HCT116 (cell line): ENCODE results near the gene SUSD4. TPM values are rescaled to one million over a fixed set of nuclear protein-coding genes. Genes with fewer than 3 reads are reported as not detected.

Experiments
- ATAC-seq: fragments of 200-7000 bp; cut with Tn5 transposase; 2 replicates; pipeline ENCODE4 v1.9.1; 2020; ENCODE audit warnings: mild to moderate bottlenecking, moderate library complexity
- BruUV-seq: library from RNA; stranded (reverse); fragments of 400-500 nt; replicated peaks from 2 replicates; lab custom pipeline; 2021; lab: Mats Ljungman, UMichigan
- CTCF ChIA-PET: fragments of 300-600 bp; sonication (Branson Sonifier 250); formaldehyde crosslinking; loops from one replicate; lab custom pipeline; 2021; ENCODE audit warnings: antibody characterized with exemption; lab: Charles Lee
- POLR2A ChIA-PET: fragments of 300-600, 350-600 bp; sonication (Branson Sonifier 250); formaldehyde crosslinking; loops from one replicate; lab custom pipeline; 2021; ENCODE audit warnings: antibody characterized with exemption; lab: Charles Lee
- RAD21 ChIA-PET, 2 experiments: fragments of 300-600 bp; sonication (Branson Sonifier 250); formaldehyde crosslinking; loops; one replicate each; lab custom pipeline; 2023; ENCODE audit warnings: low total read pairs in 2 of 2; ENCODE audit not compliant: uncharacterized antibody in 2 of 2, unreplicated experiment in 2 of 2, low non-redundant PET in 1 of 2; lab: Charles Lee
- DNase-seq: peaks from one replicate; pipeline ENCODE4 v3.0.0-alpha.2; 2010; ENCODE audit warnings: low read depth, low spot score
- H2AFZ ChIP-seq: fragments of 200-600 bp; shearing (Covaris generic), sonication (generic); 2 replicates; pipeline ENCODE4 v1.6.1; 2017; ENCODE audit warnings: low read depth, mixed run types, mixed read lengths, antibody characterized with exemption, low read length; ENCODE audit not compliant: poor library complexity, severe bottlenecking
- H3K27ac ChIP-seq: 2 replicates; pipeline ENCODE4 v1.5.1; 2012; ENCODE audit warnings: low read depth, low read length
- H3K27me3 ChIP-seq: fragments of 200-600 bp; sonication (generic); 2 replicates; pipeline ENCODE4 v1.6.1; 2016; ENCODE audit warnings: mixed run types, low read length, mixed read lengths; ENCODE audit not compliant: insufficient read depth
- H3K36me3 ChIP-seq, 2 experiments: fragments of 200-500 bp in 1 of 2; fragments of 200-600 bp in 1 of 2; sonication (Bioruptor generic) in 1 of 2; sonication (generic) in 1 of 2; 2 replicates each; pipeline versions ENCODE4 v1.5.1 to v1.6.1; 2014 to 2016; ENCODE audit warnings: low read length in 2 of 2, inconsistent platforms in 1 of 2, mixed read lengths in 1 of 2, mixed run types in 1 of 2; ENCODE audit not compliant: insufficient read depth in 2 of 2, control insufficient read depth in 1 of 2
- H3K4me1 ChIP-seq, 2 experiments: fragments of 200-600 bp in 1 of 2; sonication (generic) in 1 of 2; 2 replicates each; pipeline versions ENCODE4 v1.5.1 to v1.6.1; 2012 to 2017; ENCODE audit warnings: low read length in 2 of 2, inconsistent platforms in 1 of 2, mild to moderate bottlenecking in 1 of 2, mixed read lengths in 1 of 2, mixed run types in 1 of 2, moderate library complexity in 1 of 2; ENCODE audit not compliant: insufficient read depth in 2 of 2, control insufficient read depth in 1 of 2
- H3K4me2 ChIP-seq: fragments of 200-600 bp; sonication (generic); 2 replicates; pipeline ENCODE4 v1.6.1; 2017; ENCODE audit warnings: mixed run types, low read length, mixed read lengths
- H3K4me3 ChIP-seq, 2 experiments: fragments of 200-600 bp in 1 of 2; sonication (generic) in 1 of 2; replicated peaks in 1 of 2; 2 replicates each; pipeline ENCODE4 v1.5.1; 2011 to 2016; ENCODE audit warnings: low read length in 2 of 2, control low read depth in 1 of 2, low read depth in 1 of 2, mild to moderate bottlenecking in 1 of 2, mixed read lengths in 1 of 2, mixed run types in 1 of 2
- H3K79me2 ChIP-seq: fragments of 200-600 bp; sonication (generic); 2 replicates; pipeline ENCODE4 v1.6.1; 2017; ENCODE audit warnings: mild to moderate bottlenecking, mixed run types, low read length, moderate library complexity, mixed read lengths; ENCODE audit not compliant: insufficient read depth
- H3K9ac ChIP-seq: fragments of 200-600 bp; sonication (generic); 2 replicates; pipeline ENCODE4 v1.6.1; 2016; ENCODE audit warnings: low read length, mixed read lengths
- H3K9me2 ChIP-seq: fragments of 200-600 bp; sonication (generic), shearing (Covaris generic); 2 replicates; pipeline ENCODE4 v1.6.1; 2017; ENCODE audit warnings: mixed run types, mild to moderate bottlenecking, moderate library complexity; ENCODE audit not compliant: insufficient read depth
- H3K9me3 ChIP-seq, 2 experiments: fragments of 200-500 bp in 1 of 2; fragments of 200-600 bp in 1 of 2; sonication (Bioruptor generic) in 1 of 2; sonication (generic) in 1 of 2; 2 replicates each; pipeline ENCODE4 v1.6.1; 2014 to 2017; ENCODE audit warnings: low read length in 2 of 2, mixed read lengths in 2 of 2, inconsistent platforms in 1 of 2, low read depth in 1 of 2, mild to moderate bottlenecking in 1 of 2, mixed run types in 1 of 2, moderate library complexity in 1 of 2; ENCODE audit not compliant: control insufficient read depth in 1 of 2, insufficient read depth in 1 of 2
- H4K20me1 ChIP-seq: fragments of 200-600 bp; sonication (generic), shearing (Covaris generic); 2 replicates; pipeline ENCODE4 v1.6.1; 2017; ENCODE audit warnings: mixed run types, mild to moderate bottlenecking, moderate library complexity; ENCODE audit not compliant: insufficient read depth
- CBX3 ChIP-seq: IDR thresholded peaks from 2 replicates; pipeline ENCODE4 v1.6.1; 2012; ENCODE audit warnings: low read depth
- CEBPB ChIP-seq: IDR thresholded peaks from 2 replicates; pipeline ENCODE4 v1.6.1; 2012; ENCODE audit warnings: low read depth
- EGR1 ChIP-seq: IDR thresholded peaks from 2 replicates; pipeline ENCODE4 v1.6.1; 2012; ENCODE audit warnings: low read depth
- ELF1 ChIP-seq: IDR thresholded peaks from 2 replicates; pipeline ENCODE4 v1.6.1; 2012; ENCODE audit warnings: low read depth, borderline replicate concordance
- EZH2 ChIP-seq: fragments of 200-600 bp; sonication (generic); IDR thresholded peaks from 2 replicates; pipeline ENCODE4 v1.6.1; 2017; ENCODE audit warnings: antibody characterized with exemption, mixed run types
- EZH2phosphoT487 ChIP-seq: fragments of 200-600 bp; IDR thresholded peaks from 2 replicates; pipeline ENCODE4 v1.6.1; 2018; ENCODE audit warnings: antibody characterized with exemption, borderline replicate concordance
- FOSL1 ChIP-seq: IDR thresholded peaks from 2 replicates; pipeline ENCODE4 v1.6.1; 2012; ENCODE audit warnings: low read depth
- JUND ChIP-seq: IDR thresholded peaks from 2 replicates; pipeline ENCODE4 v1.6.1; 2012
- POLR2AphosphoS5 ChIP-seq: IDR thresholded peaks from 2 replicates; pipeline ENCODE4 v1.6.1; 2011; ENCODE audit warnings: mild to moderate bottlenecking, low read depth, low read length, moderate library complexity
- SP1 ChIP-seq: IDR thresholded peaks from 2 replicates; pipeline ENCODE4 v1.6.1; 2012; ENCODE audit warnings: low read depth
- TCF7L2 ChIP-seq: IDR thresholded peaks from 2 replicates; pipeline ENCODE4 v1.7.0; 2011; ENCODE audit warnings: borderline replicate concordance, inconsistent platforms; ENCODE audit not compliant: insufficient read depth, insufficient read length; ENCODE audit errors: extremely low read depth
- YY1 ChIP-seq: IDR thresholded peaks from 2 replicates; pipeline ENCODE4 v1.6.1; 2011; ENCODE audit warnings: low read length, low read depth, moderate library complexity, mild to moderate bottlenecking; ENCODE audit not compliant: insufficient replicate concordance; ENCODE audit errors: extremely low read depth
- ZNF274 ChIP-seq: fragments of 200-500 bp; sonication (Bioruptor generic); IDR thresholded peaks from 2 replicates; pipeline ENCODE4 v1.6.1; 2014; ENCODE audit warnings: mild to moderate bottlenecking, low read depth, low read length, inconsistent platforms
- intact Hi-C: fragments of 100-400 bp; cut with micrococcal nuclease; formaldehyde crosslinking; loops from 2 replicates; pipeline ENCODE4 v1.10.0; 2022
- total RNA-seq: library from RNA; stranded (reverse); gene quantifications from one replicate; pipeline ENCODE4 v1.2.1, GENCODE V29; 2021; ENCODE audit not compliant: unreplicated experiment
- TF ChIP-seq, protein P1 (sequence below): IDR thresholded peaks from 2 replicates; pipeline ENCODE4 v1.6.1; 2012
- TF ChIP-seq, protein P2 (sequence below), 3 experiments: fragments of 200-600 bp in 1 of 3; sonication (generic) in 1 of 3; IDR thresholded peaks in 2 of 3; conservative IDR thresholded peaks in 1 of 3; 2 replicates each; pipeline ENCODE4 v1.5.1; 2012 to 2017; ENCODE audit warnings: low read depth in 2 of 3, low read length in 2 of 3, antibody characterized with exemption in 1 of 3, borderline replicate concordance in 1 of 3, control low read depth in 1 of 3, mild to moderate bottlenecking in 1 of 3, mixed read lengths in 1 of 3, mixed run types in 1 of 3, moderate library complexity in 1 of 3; ENCODE audit not compliant: insufficient read depth in 1 of 3

SUSD4 gene
- total RNA-seq, 1 experiment from 2014 or later, result 0.59 TPM

DNA sequence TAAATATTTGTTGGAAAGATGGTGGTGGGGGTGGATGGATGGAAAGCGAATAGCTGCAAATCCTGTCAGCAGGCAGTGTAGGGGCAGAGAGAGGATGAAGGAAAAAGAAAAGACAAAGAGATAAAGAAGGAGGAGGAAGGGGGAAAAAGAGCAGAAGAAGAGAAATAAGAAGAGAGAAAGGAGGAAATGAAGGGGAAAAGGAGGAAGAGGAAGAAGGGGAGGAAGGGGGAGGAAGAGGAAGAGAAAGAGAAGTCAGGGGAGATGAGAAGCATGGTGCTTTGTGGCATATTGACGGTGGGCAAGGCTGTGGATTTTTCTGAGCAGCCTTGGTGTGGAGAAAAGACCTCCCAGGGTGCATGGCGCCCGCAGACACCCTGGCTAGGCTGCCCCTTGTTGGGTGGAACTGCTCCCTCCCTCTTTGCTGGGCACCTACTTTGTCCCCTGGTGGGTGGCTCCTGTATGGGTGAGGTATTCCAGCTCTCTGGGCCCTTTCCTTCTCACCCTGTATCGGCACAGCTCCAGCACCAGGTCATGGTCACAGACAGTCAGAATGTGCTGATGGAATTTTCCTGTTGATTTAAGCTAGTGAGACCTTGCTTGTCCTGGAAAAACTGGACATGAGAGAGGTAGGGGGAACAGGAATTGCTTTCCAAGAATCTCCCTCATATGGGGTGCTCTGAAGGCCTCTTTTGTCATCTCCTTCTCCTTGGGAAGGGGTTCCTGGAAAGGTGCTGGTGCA lies 175.2 kb downstream of the SUSD4 start:
- no peak overlapping the region for H3K27ac ChIP-seq
- H3K4me3 ChIP-seq, result no peak overlapping the region
- H3K9me2 ChIP-seq, result no peaks in the 10 kb centered on the region
- H3K27me3 ChIP-seq, result peaks cover 15% of the 10 kb centered on the region
- no peak overlapping the region for H3K9ac ChIP-seq
- DNase-seq (no peak), ATAC-seq (no peak)
- no peaks in the 10 kb centered on the region for H4K20me1 ChIP-seq
- H3K36me3 ChIP-seq, result no peaks in the 10 kb centered on the region
- no peaks in the 10 kb centered on the region for H3K79me2 ChIP-seq
- ChIA-PET CTCF (no interaction called here), RAD21 (no interaction called here)
- TF ChIP-seq CEBPB (no peak), EGR1 (no peak), EZH2phosphoT487 (no peak), TCF7L2 (no peak), FOSL1 (no peak), EZH2 (no peak), ELF1 (no peak), JUND (no peak), YY1 (no peak), ZNF274 (no peak), SP1 (no peak), POLR2AphosphoS5 (no peak), CBX3 (no peak)
- TF ChIP-seq, protein P1, sequence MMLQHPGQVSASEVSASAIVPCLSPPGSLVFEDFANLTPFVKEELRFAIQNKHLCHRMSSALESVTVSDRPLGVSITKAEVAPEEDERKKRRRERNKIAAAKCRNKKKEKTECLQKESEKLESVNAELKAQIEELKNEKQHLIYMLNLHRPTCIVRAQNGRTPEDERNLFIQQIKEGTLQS, result no peak
- TF ChIP-seq, protein P2, sequence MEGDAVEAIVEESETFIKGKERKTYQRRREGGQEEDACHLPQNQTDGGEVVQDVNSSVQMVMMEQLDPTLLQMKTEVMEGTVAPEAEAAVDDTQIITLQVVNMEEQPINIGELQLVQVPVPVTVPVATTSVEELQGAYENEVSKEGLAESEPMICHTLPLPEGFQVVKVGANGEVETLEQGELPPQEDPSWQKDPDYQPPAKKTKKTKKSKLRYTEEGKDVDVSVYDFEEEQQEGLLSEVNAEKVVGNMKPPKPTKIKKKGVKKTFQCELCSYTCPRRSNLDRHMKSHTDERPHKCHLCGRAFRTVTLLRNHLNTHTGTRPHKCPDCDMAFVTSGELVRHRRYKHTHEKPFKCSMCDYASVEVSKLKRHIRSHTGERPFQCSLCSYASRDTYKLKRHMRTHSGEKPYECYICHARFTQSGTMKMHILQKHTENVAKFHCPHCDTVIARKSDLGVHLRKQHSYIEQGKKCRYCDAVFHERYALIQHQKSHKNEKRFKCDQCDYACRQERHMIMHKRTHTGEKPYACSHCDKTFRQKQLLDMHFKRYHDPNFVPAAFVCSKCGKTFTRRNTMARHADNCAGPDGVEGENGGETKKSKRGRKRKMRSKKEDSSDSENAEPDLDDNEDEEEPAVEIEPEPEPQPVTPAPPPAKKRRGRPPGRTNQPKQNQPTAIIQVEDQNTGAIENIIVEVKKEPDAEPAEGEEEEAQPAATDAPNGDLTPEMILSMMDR (IDR thresholded peaks at IDR 0.05 in 2 of 3, conservative IDR thresholded peaks at IDR 0.05 in 1 of 3; ENCODE audit: borderline replicate concordance in 1 of 3, insufficient read depth in 1 of 3, low read depth in 2 of 3, low read length in 2 of 3), result no peak
- TF ChIP-seq, all 23 proteins: peak for 0
- no peak overlapping the region for H3K4me2 ChIP-seq
- no peaks in the 10 kb centered on the region for H3K9me3 ChIP-seq
- no peak overlapping the region for H2AFZ ChIP-seq
- H3K4me1 ChIP-seq, result peaks cover 14 to 15% of the 10 kb centered on the region in 2 experiments
- POLR2A ChIA-PET, result no interaction called here
- BruUV-seq, result no TSS peak
- intact Hi-C loops, result no loop called here
